NCI-H2081 (cell line): ENCODE results near the gene HPCA.

Source experiments
- DNase-seq, 2 experiments: peaks; one replicate each; lab custom pipeline; 2025; lab: John Stamatoyannopoulos, UW

The HPCA gene

DNA sequence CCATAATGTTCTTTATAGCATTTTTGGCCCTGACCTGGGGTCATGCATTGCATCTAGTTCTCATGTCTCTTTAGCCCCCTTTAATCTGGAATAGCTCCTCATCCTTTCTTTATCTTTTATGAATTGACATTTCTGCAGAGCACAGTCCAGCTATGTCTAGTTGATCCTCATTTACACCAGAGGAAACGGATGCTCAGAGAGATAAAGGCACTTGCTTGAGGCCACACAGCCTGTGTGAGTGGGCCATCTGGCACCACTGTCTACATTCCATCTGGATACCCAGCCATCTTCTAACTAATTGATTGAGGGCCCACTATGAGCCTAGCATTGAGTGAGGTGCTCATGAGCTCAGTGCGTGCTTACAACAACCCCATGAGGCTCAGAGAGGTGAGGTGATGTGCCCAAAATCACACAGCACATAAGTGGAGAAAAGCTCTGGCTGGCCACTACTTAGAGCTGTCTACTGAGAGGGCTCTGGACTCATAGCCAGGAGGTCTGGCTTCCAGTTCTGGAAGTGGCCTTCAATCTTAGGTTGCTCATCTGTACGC is 3.5 kb downstream of the HPCA start:
- DNase-seq: no peak

DNA sequence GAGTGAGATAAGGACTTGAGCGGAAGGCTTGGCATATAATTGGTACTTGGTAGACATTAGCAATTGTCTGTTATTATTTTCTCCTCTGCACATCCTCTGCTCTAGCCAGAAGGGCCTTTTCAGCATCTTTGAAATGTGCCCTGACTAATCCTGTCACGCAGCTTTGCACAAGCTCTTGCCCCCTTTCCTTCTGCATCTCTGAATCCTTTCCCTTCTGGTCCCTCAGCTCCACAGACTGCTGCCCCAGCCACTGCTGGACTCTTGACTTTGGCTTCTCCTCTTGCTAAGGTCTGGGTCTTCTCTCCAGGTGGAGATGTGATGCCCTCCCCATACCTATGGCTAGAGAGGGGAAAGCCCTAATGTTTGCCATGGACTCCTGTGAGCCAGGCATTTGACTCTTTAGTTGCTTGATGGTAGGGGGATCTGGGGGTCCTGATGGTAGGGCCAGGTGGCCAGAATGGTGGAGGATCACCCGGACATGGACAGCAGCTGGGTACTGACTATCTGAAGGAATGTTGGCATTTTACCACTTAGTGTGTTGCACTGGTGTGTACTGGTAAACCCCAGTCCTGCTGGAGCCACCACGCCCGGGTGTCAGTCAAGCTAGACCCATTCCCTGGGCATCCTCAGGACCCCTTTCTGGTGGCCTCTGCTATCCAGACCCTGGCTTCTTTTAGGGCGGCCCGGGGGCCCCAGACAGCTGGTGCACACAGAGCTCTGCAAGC is 4.4 kb downstream of the HPCA start:
- DNase-seq: no peak

DNA sequence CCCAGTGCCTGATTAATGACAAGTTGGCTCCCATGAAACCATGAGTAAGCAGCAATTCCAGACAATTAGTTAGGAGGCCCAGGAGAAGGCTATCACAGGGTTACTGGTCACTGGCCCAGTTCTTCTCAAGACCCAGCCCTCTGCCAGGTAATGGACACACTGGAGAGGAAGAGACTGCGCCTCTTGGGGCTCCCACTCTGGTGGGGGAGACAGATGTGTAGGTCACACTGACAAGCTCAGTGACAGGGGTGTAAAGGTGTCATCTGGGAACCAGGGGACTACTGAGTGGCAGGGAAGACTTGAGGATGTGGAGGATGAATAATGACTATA is 4.9 kb downstream of the HPCA start:
- DNase-seq: no peak

DNA sequence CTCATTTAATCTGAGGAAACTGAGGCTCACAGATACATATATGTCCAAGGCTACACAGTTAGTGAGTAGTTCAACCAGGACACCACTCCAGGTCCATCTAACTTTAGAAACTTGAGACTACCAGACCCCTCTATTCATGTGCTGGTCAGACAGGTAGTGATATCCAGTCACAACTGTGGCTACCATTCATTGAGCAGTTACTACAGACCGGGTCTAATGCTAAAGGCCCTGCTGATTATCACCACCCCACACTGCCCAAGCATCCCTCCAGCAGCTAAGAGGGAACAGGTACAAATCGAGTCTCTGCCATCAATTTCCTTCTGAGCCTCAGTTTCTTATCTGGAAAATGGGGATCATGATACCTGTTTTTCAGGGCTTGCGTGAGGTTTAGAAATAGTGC is 5.3 kb downstream of the HPCA start:
- no peak for DNase-seq

DNA sequence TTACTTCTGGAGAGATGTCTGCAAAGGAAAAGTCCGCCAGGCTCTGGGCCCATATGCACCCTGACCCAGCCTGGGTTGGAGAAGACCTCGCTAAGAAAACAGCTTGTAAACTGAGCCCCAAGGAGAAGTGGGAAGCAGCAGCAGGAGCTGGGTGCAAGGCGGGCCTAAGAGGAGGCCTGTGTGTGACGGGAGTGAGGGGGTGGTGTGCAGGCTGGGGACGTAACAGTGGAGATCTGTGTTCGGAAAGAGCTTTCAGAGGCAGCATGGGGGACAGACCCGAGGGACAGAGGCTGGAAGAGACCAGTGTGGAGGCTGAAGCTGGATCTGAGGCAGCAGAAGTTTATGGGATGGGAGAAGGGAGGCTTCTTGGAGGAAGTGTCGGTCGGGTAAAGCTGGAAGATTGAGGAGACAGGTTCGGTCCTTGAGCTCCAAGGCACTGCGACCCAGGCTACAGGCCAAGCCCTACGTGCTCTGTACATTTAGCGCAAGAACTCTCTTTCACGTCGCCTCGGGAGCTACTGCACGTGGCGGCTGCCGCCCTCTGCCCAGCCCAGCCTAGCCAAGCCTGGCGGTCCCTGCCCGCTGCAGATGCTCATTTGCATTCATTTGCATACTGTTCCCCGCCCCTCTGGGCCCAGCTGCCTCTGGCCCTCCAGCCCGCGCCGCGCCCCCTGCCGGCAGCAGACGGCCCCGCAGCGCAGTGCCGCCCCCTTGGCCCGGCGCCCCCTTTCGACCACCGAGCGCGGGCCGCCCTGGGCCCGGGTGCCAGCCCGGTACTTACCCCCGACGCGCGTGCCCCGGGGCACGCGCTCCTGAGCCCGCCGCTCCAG is 6.3 kb downstream of the HPCA start:
- no peak for DNase-seq

DNA sequence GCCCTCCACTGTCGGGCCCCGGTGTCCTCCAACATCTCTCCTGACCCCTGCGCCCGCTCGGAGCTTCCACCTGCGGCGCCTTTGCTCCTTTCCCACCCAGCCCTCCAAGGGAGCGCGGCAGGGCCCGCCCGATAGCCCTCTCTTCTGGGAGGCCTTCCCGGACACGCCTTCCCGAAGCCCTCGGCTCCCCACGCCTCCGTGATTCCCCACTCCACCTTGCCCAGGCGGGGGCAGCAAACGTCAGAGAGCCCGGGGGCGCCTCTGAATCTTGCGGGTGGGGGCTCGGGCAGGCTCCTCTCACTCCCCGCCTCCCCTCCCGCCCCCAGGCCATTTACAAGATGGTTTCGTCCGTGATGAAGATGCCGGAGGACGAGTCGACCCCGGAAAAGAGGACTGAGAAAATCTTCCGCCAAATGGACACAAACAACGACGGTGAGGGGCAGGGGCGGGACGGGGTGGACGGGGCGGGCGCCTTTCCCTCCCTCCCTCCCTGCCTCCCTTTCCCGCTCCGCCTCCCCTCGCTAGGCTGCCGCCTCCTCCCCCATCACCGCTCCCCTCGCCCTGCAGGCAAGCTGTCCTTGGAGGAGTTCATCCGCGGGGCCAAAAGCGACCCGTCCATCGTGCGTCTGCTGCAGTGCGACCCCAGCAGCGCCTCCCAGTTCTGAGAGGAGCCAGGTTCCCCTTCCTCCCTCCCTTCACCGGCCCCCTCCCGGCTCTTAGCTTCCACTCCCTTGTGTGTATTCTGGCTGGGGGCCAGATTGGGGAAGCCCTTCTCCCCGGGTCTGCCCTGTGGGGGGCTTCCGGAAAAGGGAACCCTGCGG is 7.1 kb downstream of the HPCA start:
- DNase-seq: no peak

DNA sequence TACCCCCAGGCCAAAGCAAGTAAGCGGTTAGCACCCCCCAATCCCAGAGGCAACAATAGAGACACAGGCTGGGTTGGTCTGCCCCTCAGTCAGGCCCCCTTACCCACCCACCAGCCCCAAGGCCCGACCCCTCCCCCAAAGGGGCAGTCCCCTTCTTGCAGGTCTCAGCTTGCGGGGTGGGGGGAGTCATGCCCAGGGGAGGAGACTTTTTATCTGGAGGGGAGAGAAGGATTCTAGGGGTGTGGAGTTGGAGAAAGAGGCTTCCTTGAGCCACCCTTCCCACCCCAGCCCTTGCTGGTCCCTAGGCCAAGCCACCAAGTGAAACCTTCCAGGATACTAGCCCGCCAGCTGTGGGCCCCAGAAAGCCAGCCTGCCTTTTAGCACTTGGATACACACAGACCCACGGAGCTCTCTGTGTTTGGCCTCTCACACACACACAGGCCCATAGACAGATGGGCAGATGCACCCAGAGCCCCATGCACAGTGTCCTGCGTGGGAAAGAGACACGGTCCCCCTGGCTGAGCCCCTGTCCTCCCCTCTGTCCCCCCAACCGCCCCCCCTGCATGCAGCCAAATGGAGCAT is 7.8 kb downstream of the HPCA start:
- no peak for DNase-seq

DNA sequence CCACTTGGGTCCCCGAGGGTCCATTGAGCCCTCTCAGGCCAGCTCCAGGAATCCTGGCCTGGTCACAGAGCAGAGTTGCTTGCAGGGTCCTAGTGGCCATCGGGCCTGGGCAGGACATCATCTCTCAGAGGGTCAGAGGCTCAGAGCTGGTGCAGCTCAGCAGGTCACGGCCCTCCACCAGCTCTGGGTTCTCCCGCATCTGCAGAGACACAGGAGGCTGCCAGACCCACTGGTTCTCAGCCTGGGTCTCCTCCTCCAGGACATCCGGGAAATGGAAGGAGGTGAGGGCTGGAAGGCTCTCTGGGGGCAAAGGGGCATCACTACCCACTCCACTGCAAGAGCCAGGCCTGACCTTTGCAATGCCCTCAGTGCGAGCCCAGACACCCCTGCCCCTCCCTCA is 8.4 kb downstream of the HPCA start:
- no peak for DNase-seq

DNA sequence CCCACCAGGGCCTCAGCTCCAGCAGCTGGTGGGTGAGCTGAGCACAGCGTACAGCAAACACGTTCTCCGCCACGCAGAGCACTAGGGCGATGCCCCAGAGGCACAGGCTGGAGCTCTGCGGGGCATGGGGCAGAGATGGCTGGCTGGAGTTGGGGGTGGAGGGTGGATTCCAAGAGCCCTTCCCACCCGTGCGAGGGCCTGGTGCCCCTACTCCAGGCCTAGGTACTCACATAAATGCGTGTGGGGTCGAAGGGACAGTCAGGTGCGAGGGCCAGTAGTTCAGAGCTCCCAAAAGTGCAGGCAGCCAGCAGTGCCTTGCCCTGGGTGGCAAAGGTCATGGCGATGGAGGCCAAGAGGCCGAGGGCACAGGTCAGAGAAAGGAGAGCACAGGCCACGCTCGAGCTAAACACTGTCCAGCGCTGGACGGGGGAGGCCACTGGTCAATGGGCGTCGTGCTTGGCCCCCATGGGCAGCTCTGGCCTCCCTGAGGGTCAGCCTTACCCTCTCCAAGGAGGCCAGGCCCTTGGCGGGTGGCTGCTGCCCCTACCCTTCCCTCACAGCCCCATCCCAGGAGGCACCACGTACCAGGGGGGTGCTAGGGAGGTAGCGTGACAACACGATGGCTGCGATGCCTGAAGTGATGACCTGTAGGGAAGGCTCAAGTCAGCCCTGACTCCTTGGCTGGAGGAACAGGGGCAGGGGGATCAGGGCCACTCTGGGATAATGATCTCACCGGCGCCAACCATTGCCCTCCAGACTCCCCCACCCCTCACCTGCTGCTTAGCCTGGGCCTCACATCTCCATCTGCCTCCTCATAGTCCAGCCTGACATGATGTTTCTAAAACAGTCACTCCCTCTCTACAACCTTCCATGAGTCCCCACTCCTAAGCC is 9.3 kb downstream of the HPCA start:
- no peak for DNase-seq

DNA sequence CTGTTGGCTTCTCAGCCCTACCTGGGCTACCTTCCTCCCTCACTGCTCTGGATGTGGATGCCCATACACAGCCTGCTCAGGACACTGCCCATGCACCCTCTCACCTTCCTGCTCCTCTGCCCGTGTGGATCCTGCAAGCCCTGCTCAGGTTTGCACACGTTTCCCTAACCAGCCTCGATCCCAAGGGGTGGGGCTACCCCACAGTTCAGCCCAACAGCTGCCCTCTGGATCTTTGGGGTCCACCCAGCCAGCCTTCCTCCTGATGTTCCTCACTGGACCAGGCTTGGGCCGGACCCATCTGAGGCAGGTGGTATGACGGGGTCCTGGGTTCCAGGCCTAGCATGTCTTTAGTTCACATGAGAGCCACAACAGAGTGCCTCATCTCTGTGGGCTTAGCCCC is 10.2 kb downstream of the HPCA start:
- no peak for DNase-seq

DNA sequence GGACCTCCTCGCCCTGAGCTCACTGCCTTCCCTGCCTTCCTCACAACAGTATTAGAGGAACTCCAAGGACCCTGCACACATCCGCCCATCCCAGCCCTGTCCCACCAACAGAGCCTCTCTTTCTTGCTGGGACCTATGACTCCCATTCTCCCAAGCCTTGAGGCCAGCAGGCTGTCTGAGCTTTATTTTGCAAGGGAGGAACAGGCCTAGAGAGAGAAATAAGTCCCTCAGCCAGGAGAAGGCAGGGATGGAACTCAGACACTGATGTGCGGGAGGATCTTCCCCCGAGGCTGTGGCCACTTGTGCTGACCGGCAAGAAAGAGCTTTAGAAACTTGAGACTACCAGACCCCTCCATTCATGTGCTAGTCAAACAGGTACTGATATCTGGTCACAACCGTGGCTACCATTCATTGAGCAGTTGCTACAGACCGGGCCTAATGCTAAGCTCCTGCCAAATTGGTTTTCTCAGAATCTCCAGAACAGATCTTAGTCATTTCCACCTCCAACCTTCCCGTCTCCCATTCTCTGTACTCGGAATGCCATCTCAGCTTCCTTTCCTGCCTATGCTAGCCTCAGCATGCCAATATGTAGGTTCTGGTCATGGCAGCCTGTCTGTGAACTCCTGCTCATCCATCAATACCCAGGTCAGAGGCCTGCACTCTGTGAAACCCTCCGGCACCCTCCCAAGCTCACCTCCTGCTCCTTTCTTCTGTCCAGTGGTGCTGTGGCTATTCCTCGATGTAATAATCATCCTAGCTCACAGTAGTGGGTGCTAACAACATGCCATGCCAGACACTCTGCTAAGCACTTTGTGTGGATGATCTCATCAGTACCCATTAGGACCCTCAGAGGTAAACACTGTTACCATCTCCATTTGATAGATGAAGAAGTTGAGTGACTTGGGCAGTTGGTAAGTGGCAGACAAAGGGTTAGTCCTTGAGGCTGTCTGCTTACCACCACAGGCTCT is 11.1 kb downstream of the HPCA start:
- no peak for DNase-seq

DNA sequence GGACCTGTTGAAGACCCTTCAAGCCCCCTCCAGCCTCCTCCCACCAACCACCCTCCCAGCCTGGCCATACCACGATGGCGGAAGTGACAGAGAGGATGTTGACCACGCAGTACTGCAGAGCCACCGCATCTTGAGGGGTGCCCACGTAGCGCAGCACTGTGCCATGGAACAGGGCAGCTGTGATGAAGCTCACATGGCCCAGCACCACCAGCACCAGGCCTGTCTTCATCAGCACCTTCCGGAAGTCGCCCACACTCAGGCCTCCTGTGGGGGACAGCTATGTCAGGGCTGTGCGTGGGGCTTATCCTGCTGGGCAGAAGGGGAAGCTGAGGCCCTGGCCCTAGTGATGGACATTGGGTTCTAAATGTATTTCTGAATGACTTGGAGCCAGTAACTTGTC is 11.8 kb downstream of the HPCA start:
- no peak for DNase-seq

DNA sequence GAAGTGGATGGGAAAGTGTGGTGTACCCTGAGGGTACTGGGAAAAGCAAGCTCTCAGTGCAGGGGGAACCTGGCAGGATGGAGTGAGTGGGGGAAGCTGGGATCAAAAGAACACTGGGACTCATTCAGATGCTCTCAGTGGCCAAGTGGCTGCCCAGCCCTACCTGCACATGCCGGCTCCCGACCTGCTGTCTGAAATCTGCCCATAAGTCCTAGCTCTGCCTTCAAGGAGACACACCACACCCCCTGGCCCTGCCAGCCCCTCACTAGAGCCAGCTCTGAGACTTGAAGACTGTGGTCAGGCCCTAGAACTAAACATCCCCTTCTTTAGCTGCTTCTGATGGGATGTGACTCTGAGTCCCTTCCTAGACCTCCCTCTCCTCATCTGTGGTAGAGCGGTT is 12.7 kb downstream of the HPCA start:
- DNase-seq: no peak

DNA sequence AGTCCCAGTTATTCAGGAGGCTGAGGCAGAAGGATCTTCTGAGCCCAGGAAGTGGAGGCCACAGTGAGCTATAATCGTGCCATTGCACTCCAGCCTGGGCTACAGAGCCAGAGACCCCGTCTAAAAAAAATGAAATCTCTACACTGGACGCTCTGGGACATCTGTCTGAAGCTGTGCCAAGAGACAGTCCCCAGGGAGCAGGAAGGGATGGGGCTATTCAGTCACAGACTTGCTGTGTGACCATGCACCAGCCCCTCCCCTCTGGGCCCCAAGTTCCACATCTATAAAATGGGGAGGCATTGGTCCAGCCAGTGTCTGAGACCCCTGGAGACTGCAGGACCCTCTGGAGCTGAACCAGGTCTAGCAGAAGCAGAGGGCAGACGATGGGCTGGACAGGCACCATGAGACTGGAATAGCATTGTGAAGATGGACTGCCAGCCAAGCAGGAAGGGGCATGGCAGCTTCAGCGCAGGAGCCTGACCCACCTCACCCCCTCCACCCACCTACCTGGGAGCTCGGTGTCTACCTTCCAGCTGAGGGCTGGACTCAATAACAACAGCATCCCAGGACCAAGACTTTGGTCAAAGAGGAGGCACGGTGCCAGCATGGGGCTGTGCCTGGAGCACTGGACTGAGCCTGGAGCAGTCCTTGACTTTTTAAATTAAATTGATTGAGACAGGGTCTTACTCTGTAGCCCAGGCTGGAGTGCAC is 13.4 kb downstream of the HPCA start:
- no peak for DNase-seq

DNA sequence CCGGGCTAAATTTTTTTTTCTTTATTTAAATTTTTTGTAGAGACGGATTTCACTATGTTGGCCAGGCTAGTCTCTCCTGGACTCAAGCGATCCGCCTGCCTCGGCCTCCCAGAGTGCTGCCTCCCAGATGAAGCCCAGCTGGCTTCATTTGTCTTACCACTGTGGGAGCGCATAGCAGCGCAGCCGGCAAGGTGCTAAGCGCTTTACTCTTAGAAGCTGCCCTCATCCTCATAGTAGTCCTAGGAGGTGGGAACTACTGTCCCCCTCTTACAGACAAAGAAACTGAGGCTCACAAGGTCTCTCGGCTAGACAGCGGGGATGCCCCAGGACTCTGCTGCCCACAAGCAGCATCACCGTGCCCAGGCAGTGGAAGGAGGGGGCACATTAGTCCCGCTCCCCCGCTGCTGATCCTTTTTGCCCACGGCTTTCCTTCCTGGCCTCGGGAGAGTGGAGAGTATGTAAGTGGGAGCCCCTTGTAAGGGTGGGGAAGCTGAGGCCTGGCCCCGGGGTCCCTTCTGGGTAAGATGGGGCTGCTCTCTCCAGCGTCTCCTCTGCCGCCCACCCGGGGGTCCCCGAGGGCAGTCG is 14.2 kb downstream of the HPCA start:
- DNase-seq: no peak

DNA sequence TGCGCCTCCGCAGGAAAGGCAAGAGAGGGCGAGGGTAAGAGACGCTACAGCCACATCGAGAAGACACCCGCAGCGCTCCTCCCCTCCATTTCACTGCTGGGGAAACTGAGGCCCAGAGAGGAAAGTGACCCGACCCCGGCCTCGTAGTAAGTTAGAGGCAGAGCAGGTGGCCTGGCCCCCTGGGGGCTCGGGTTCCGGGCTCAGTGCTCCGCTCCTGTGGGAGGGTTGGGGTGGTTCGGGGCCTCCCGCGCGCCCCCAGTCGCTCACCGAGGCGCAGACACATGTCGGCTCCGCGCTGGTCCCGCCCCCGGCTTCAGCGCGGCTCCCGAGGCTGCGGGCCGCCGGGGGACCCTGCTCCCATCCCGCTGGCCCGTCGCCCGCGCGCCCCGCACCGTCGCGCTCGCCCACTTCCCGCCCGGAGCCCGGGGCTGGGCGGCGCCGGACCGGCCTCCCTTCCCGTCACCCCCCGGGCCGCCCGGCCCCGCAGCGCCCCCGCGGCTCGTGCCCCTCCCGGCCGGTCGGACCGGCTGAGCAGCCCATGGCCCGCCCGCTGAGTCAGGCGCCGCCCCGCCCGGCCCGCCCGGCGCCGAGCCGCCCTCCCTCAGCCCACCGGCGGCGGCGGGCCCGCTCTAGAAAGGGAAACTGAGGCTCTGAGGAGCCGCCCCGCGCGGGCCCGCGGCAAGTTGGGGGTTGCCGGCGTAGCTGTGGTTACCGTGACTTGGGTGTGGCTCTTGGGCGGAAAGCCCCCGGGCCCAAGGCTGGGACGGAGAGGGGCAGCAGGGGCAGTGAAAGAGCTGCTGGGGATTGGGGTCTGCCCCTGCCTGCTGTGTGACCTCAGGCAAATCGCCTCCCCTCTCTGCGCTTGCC is 14.9 kb downstream of the HPCA start, which contains the start of gene TMEM54:
Gene TMEM54 (minus strand): TSS at position 434 of the 867 bp plus-strand sequence. CDS start 151 bp downstream, at position 283.
- DNase-seq: peak in 1 of 2 experiments; percentile 42

DNA sequence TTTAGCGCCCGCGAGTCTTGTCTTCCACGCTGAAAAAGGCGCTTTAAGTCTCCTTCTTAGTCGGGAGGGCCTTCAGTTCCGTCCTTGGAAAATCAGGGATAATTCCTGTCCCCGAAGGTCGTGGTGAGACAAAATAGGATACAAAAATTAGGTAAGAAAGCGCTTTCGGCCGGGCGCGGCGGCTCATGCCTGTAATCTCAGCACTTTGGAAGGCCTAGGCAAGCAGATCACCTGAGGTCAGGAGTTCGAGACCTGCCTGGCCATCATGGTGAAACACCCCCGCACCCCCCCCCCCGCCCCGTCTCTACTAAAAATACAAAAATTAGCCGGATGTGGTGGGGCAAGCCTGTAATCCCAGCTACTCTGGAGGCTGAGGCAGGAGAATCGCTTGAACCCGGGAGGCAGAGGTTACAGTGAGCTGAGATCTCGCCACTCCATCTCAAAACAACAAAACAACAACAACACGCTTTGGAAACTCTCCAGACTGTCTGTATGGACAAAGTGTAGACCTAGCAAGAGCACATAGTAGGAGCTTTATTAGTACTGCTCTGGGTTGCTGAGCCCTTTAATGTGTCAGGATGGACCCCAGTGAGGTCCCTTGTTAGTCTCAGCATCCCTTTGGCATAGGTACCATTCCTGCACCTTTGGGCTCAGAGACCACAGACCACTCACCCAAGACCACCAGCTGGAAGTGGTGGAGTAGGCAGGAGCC is 15.7 kb downstream of the HPCA start:
- DNase-seq: no peak
